Stimulated activated CD4-positive, alpha-beta T cell treated with anti-CD3 and anti-CD28 coated beads, Interleukin-15, amount 100 ng/mL, for 1 hour (primary cell): ENCODE results near the gene LRRC8C.
A peak's percentile ranks its signal among the peaks of the same experiment; 100 is the strongest.
"Not testable (repeated sequence)": the region's sequence is repeated elsewhere in the genome, so short reads cannot be mapped to it uniquely, and the experiment has no call there.

Experiments used
- DNase-seq, 2 donors: peaks; one replicate each; pipeline ENCODE4 v3.0.0-alpha.2; 2020; ENCODE audit warnings: low read depth in 1 of 2, low spot score in 1 of 2

The LRRC8C gene

DNA sequence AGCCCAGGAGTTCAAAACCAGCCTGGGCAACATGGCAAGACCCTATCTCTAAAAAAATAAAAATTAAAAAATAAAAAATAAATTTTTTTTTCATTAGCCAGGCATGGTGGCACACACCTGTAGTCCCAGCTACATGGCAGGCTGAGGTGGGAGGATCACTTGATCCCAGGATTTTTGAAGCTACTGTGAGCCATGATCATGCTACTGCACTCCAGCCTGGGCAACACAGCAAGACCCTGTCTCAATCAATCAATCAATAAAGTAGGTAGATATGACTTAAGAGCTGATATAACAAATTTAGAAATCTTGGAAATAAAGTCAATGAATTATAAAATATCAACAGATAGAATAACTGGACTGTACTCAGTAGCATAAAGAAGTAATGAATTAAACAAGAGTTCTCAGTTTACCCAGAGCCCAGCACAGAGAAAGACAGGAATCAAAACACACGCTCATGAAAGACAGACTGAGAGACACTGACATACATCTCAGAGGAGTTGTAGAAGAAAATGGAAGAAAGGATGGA, 69.7 kb downstream of the LRRC8C start:
- no peak for DNase-seq

DNA sequence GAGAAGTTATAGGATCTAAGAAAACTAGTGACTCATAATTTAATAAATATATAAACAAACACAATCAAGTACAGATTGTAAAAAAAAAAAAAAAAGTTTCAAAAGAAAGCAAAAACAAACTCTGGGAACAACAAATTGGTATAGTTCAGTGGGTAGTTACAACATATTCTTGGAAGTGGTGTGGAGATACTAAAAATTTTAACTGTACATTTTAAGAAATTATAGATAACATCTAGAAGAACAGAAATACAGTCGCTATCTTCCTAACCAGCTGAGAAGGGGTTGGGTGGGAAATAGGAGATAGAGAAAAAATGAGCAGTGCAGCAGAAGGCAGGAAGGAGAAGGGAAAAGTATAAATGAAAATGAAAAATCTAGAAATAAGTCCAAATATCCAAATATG, 70.5 kb downstream of the LRRC8C start:
- no peak for DNase-seq

DNA sequence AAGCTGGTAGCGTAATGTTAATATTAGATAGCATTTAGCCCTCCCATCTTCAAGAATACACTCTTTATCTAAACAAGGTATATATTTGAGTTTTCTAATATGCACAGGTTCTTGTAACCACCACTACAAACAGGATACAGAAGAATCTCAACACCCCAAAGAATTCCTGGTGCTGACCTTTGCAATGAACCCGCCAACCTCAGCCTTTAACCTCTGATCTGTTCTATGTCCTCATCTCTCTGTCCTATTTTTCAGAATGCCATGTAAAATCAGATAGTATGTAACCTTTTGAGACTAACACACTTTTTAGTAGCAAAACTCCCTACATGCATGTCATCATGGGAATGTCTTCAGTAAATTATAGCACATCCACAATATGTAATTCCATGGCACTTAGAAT, 71.1 kb downstream of the LRRC8C start:
- no peak for DNase-seq

DNA sequence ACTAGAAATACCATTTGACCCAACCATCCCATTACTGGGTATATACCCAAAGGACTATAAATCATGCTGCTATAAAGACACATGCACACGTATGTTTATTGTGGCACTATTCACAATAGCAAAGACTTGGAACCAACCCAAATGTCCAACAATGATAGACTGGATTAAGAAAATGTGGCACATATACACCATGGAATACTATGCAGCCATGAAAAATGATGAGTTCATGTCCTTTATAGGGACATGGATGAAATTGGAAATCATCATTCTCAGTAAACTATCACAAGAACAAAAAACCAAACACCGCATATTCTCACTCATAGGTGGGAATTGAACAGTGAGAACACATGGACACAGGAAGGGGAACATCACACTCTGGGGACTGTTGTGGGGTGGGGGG, 72.0 kb downstream of the LRRC8C start:
- DNase-seq, result not testable (repeated sequence)

DNA sequence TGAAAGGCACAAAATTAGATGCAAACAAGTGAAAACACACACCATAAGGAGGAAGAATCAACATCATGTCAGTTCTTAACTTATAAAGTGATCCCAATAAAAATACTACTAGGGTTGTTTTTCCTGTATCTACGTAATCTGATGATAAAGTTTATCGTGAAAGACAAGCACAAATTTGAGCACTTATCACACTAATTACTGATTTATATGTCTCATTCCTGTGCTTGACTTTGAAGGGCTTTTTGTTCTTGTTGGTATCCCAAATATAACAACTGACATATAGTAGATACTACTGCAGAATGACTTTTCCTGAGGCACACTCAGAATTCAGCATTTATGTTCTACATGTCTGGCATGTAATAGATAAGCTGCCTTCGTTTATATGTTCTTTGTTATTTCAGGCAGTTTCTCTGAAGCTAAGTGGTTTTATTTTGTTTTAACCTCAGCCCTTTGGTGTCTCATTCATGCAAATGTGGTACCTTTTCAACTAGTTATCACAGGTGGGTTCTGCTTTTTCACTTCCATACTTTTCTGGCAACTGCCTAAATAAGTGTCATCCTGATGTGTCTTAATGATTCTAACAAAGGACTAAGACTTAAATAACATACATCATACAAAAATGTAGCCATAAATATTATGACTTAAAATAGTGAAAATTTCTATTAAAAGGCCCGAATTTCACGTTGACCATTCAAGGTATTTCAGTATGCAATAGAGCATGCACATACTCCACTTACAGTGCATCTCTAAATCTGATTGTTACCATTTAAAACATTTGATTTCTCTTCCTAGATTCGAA, 73.2 kb downstream of the LRRC8C start:
- DNase-seq, result no peak

DNA sequence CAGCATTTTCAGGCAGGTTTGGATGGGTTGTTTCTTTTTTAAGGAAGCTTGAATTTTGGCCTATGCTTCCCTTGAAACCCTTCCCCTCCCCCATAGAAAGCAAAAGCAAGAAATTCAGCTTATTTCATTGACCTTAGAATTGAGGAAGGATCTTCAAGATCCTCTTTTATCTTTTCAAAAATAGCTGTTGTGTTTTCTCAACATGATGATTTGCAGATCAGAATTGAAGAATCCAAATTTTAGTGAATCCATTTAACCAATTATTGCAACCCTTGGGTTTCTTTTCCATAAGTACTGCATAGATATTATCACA, 73.7 kb downstream of the LRRC8C start:
- no peak for DNase-seq

DNA sequence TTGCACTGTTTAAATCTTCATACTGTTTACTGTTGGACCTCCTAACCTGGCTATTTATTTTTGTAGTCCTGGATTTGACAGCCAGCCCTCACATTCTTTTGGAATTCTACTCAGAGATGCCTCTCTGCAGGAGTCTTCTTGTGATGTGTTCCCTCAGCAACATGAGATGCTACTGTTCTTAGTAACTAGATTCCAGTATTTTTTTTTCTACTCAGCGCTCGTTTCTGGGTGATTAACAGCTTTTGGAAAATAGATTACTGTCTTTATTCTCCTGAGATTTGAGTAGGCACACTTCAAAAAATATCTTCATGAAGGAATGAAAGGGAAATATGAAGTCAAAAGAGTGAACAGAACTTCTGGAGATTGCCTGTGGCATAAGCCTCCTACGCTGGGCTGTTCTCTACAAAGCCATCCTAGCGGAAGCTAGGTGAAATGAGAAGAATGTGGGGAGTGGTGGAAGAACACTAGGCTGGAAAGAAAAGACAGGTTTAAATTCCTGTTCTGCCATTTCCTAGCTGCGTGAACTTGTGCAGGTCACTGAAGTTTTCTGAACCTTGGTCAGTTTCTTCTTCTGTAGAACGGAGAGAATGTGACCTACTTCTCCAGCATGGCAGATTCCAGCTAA, 75.9 kb downstream of the LRRC8C start:
- DNase-seq, result no peak

DNA sequence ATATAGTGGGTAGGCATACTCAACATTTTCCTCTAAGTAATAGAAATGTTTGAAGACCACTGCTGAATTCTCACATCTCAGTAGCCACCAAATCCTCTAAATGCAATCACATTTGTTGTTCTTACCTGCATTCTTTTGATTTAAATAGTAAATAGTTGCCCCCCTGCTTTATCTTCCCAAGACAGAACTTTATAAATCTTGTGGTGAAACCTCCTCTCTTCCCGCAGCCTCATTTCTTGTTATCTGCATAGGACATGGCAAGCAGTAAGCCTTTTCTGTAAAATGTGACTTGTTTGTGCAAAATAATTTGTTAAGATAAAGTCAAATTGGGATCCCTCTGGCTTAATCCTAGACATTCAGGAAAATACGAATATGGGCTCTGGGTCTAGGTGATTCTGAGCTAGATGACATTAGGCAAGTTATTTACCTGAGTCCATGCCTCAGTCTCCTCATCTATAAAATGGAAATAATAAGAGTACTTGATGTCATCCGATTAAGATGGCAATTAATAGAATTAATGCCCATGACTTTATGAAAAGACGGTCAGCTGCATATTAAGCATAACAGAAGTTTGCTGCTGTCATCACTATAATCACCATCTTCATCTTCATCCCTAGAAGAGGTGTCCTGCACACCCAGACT, 77.7 kb downstream of the LRRC8C start:
- no peak for DNase-seq

DNA sequence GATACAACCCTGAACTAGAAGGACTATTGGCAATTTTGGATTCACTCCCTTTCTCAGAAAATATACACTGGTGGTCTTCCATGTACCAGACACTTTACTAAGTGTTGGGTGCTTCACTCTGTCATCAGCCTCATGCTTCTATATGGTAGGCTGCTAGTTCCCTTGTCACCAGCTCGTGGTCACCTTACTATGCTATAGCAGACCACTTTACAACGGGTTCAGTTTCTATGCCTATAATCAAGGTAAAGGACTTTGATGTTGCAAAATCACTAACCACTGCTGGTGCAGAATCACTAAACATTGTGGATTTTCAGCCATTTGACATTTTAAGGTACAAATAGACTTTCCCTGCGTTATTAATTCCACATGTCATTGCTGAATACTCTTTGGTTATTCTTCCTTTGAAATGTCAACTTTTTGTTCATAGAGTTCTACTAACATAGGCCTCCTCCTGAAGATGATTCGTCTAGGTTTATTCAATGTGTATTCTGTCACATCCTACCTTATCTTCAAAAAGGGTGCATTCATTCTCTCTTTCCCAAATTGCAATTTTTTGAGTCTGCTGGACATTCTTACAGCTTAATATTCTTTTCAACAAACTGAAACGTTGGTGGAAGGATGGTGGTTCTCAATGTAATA, 78.3 kb downstream of the LRRC8C start:
- no peak for DNase-seq

DNA sequence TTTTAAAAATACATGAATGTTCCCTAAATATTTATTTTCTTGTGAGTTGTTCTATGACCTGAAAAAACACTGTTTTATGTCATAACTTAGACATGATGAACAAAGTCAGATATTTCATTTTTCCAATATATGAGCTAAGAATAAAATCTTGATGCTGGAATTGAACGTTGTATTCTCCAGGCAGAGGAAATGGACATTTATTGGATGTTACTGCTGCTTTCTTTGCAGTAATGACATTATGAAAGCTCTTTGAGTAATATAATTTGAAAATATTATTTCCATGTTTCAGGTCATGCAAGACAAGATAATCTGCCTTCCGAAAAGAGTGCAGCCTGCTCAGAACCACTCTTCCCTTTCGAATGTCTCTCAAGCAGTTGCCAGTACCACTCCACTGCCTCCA, 79.5 kb downstream of the LRRC8C start:
- no peak for DNase-seq

DNA sequence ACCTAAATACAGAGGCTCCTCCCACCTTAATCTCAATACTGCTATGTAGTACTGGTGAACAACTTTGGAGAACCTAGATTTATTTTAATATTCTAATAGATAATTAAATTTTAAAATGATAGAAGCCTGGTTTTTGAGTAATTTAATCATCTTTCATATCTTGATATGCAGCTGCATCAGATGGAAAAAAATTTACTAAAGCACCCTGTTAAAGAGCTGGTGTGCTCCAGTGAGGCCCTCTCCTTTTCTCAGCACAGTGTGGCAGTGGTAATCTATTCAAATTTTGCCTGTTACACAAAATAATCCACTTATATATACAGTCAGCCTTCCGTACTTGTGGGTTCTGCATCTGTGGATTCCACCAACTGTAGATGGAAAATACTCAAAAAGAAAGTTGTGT, 82.8 kb downstream of the LRRC8C start:
- DNase-seq, result no peak

DNA sequence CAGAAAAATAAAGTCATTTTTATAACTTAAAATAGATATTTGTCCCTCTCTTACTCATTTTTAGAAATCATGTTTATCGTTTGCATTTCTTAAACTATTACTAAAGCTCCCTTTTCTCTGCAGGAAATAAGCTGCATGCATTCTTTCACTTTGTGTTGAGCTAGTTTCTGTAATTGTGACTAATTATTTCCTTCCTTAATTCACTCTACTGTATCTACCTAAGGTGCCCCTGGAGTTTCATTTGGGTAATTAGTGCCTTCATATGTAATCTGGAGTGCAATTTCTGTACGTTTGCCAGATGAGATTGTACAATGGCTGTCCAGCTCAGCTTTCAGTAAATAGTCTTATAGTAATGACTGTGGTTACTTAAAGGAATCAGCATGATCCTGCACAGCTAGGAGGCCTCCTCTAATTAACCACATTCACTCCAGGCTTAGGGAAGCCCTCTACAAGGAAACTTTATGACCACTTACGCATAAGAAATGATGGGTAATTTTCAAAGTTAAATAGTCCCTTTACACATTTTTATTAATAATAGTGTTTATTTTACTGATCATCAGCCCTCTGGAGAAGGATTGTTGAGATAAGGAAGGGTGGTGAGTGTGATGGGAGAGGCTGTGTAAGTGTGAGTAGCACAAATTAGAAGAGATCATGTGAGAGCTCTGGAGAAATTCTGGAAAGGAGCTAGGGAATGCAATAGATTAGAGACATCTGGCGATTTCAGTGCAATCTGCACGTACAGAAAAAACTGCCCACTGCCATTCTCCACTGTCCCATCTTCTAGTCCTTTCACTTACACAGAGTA, 86.8 kb downstream of the LRRC8C start:
- no peak for DNase-seq

DNA sequence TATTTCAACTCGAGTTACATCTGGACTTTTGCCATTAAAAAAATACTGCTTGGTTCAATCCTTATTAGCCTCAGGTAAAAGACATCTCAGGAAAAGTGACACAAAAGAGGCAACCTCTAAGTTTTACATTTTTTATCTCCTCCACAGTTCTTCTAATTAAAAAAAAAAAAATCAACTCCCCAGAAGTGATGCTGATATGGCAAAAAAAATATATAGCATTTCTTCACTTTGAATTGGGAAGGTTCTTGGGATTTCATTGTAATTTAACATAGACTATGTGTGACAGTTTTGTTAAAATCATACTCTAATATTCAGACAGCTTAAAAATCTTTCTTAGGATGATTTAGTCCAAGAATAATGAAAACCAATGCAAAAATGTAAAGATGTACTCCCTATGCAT, 87.9 kb downstream of the LRRC8C start:
- DNase-seq, result no peak

DNA sequence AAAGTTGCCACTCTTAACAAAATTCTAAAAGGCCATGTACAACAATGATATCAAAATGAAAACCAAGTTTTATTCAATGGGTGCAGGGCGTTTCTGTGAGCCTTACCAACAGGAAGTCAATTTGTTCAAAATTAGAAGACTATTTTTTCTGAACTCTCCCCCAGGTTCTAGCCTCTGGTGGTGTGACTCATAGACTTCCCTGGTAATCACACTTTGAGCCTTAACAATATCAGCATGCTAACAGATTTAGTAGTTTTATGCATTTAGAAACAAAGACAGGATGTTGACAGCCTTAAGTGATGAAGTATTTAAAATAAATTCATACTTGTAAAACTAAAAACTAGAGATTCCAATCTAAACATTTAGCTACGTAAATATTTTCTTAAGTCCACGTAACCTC, 88.4 kb downstream of the LRRC8C start:
- no peak for DNase-seq

DNA sequence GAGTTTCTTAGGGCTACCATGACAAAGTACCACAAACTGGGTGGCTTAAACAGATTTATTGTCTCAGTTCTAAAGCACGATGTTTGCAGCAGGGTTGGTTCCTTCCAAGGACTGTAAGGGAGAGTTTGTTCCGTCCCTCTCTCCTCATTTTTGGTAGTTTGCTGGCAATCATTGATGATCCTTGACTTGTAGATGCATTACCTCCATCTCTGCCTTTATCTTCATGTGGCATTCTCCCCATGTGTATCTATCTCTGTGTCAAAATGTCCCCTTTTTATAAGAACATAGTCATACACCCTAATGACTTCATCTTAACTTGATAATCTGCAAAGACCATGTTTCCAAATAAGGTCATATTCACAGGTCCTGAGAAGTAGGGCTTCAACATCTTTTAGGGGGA, 90.2 kb downstream of the LRRC8C start:
- DNase-seq, result no peak

DNA sequence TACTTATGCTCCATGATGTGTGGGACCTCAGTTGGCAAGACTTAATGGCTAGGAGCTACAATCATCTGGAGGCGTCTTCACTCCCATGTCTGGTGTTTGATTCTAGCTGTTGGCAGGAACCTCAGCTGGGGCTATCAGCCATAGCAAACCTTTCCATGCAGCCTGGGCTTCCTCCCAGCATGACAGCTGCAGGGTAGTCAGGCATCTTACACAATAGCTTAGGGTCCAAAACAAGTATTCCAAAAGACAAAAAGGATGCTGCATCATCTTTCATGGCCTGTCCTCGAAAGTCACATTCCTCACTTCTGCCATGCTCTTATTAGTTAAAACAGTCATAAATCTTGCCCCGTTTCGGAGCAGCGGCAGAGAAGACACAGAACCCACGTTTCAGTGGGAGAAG, 90.9 kb downstream of the LRRC8C start:
- DNase-seq, result no peak

DNA sequence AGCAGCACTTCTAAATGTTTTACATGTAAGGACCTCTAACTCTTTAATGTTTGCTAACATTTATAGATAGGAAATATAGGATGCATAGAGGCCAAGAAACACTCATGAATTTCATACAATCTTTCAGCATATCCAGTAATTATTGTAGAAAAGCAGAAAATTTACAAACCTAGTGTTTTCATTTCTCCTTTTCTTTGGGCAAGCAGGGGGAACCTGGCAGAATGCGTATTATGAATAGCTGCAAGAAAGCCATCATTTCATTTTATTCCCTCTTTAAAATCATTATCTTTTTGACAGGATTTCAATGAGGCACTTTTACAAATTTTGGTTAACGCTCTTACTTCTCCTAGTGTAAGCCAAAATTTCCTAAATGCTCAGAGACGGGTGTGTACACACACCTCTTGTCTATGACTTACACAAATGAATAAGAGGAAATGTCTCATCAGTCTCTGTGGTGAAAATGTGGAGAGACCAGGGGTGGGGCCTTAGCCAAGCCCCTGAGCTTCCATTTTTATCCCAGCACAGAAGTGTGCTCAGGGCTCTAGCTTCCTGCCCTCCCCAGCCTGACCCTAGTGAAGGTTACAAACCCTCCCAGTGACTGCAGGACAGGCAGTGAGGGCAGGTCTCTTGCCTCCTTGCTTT, 91.6 kb downstream of the LRRC8C start:
- DNase-seq, result peak in 1 of 2 donors; percentile 28

DNA sequence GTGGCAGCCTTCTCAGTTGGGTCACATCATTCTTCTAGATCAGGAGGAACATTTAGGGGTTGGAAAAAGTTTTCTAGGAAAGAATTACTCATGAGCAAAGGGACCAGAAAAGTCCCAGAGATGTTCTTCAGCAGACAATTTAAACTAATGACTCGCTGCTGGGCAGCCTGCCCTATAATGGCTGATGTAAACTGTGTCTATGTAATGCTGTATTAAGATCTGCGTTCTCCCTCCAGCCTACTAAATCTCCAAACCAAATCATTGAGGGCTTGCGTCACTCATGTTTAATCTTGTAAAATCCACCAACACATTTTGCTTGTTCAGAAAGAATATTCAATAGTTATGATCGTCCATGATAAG, 92.1 kb downstream of the LRRC8C start:
- peak in 1 of 2 donors; percentile 26 for DNase-seq

DNA sequence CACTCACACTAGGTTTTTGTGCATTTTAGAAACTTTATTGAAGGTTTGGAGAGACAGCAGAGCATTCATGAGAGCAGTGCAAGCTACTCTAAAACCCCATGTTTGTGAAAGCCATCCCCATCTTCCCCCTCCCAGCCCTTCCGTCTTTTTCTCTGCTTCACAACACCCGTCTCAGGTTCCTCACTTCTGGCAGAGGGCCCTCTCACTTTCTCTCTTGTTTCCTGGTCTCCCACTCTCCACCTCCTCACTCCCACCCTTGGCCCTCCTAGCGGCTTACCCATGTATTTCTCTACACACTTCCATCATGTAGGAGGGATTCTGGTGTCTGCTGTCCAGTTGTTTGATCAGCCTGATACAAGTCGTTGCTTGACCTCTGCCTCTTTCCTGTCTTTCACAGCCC, 92.7 kb downstream of the LRRC8C start:
- no peak for DNase-seq

DNA sequence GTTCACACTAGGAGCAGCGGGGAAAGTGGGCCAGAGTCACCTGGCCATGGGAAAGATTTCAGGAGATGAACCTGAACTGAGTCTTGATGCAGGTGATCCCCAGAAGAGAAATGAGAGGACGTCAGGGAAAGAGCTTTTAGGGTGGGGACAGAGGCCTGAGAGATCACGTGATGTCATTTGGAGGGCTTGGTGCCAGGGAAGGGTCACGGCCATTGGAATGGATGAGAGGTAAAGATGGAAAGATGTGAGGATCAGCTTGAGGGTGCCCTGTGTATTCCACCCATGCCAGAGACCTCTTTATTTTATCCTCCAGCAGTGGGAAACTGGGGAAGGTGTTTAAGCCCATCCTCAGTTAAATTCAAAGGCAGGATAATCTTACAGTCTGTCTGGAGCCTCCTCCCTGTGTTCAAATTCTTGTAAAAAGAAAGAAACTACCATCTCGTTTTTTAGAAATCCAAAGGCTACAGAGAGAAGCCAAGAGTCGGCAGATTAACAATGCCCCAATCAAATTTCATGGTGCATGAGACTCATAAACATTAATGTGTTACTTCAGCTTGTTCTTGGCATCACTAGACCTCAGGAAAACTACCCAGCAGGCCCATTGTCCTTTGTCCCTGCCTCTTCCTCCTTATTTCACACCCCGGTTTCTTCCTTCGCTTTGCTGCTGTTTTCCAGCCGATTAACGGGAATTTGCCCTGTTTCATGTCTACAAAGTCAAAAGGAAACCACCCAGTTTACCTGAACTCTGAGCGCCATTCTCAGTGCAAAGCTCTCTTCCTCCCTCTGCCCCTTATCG, 94.8 kb downstream of the LRRC8C start:
- DNase-seq, result no peak
